ENCODE data around the gene FBXL13.

- TF ChIP-seq CTCF (IDR thresholded peaks at IDR 0.05) (no peak), TEAD4 (IDR thresholded peaks at IDR 0.05; ENCODE audit: borderline replicate concordance, insufficient read depth) (no peak), PBX3 (IDR thresholded peaks at IDR 0.05) (no peak), IRF3 (IDR thresholded peaks at IDR 0.05; ENCODE audit: low read depth, low read length) (no peak), NRF1 (IDR thresholded peaks at IDR 0.05; ENCODE audit: low read depth, low read length) (no peak), EZH2phosphoT487 (IDR thresholded peaks at IDR 0.05; ENCODE audit: borderline replicate concordance, low read depth) (no peak), TAF1 (IDR thresholded peaks at IDR 0.05; ENCODE audit: borderline replicate concordance, low read depth, low read length) (no peak), USF2 (IDR thresholded peaks at IDR 0.05; ENCODE audit: borderline replicate concordance, low read depth, low read length) (no peak), FOSL2 (IDR thresholded peaks at IDR 0.05; ENCODE audit: borderline replicate concordance, low read depth) (no peak), POLR2AphosphoS5 (IDR thresholded peaks at IDR 0.05; ENCODE audit: low read depth, low read length) (no peak), USF1 (IDR thresholded peaks at IDR 0.05; ENCODE audit: borderline replicate concordance, low read depth) (no peak), GATA2 (CRISPR knock-in tag; IDR thresholded peaks at IDR 0.05) (no peak), TCF12 (IDR thresholded peaks at IDR 0.05) (no peak)
Measured at GRCh38 chr7:102874966-102875365, 199.6 kb downstream of the FBXL13 start.
